ENCODE data around the gene ELMOD3. TPM values are rescaled to one million over a fixed set of nuclear protein-coding genes. Genes with fewer than 3 reads are reported as not detected.

The ELMOD3 gene
- total RNA-seq, 1 experiment from 2014 or later: 10.3 TPM

DNA sequence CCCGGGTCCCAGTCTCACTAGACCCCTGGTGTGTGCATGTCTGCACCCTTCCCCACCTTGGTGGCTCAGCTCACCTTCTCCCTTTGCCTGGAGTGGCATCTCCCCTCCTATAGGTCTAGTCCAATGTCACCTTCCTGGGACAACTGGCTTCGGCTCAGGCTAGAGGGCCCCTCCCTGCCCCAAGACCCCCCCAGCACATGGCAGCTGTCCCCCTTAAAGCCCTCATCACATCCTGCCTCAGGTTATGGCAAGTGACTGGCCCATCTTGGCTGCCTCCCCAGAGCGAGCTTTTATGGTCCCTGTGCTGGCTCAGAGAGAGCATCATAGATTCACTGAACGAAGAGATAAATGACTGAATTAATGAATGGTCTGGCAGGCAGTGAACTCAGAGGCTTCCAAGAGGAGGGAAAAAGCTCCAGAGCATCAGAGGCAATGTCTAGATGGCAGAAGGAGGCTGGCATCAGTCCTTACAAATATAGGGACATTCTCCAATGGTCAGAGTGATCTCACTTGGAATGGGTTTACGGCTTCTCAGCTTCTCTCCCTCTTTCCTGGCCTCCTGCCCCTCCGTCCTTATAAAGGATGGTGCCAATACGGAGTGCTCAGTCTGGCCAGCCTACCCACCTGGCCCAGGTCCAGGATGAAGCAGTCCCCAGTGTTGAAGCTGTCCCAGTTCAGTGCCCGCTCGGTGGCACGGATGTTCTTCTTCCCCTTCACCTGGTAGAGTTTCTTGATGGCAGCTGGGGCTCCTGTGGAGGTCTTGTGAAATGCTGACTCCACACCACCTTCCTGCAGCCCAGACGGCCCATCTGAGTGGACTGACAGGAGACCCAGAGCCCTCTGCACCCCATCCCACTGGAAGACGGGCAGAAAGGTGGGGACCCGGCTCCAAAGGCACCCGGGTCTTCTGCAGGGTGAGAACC lies 46.2 kb downstream of the ELMOD3 start:
- no peak overlapping the region for H3K4me3 Mint-ChIP-seq (ENCODE audit: unreplicated experiment)
- H3K9me3 ChIP-seq: peaks cover 13% of the 10 kb centered on the region
- peaks cover 8% of the 10 kb centered on the region; the same call in 1 of the 2 replicates for H3K4me1 ChIP-seq
- no peaks in the 10 kb centered on the region for H3K36me3 ChIP-seq (ENCODE audit: control insufficient read depth, insufficient read depth, low read length)
- H3K4me3 ChIP-seq (ENCODE audit: low read depth, low read length): no peak overlapping the region
- no peaks in the 10 kb centered on the region for H3K27me3 Mint-ChIP-seq (ENCODE audit: insufficient read depth, unreplicated experiment)
- H3K27ac Mint-ChIP-seq (ENCODE audit: unreplicated experiment): no peak overlapping the region
- H3K27me3 ChIP-seq (replicated peaks; ENCODE audit: control insufficient read depth, insufficient read depth, low read length): no peaks in the 10 kb centered on the region
- TF ChIP-seq, protein P1, sequence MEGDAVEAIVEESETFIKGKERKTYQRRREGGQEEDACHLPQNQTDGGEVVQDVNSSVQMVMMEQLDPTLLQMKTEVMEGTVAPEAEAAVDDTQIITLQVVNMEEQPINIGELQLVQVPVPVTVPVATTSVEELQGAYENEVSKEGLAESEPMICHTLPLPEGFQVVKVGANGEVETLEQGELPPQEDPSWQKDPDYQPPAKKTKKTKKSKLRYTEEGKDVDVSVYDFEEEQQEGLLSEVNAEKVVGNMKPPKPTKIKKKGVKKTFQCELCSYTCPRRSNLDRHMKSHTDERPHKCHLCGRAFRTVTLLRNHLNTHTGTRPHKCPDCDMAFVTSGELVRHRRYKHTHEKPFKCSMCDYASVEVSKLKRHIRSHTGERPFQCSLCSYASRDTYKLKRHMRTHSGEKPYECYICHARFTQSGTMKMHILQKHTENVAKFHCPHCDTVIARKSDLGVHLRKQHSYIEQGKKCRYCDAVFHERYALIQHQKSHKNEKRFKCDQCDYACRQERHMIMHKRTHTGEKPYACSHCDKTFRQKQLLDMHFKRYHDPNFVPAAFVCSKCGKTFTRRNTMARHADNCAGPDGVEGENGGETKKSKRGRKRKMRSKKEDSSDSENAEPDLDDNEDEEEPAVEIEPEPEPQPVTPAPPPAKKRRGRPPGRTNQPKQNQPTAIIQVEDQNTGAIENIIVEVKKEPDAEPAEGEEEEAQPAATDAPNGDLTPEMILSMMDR (IDR thresholded peaks at IDR 0.05; ENCODE audit: insufficient read depth in 1 of 2, low read depth in 1 of 2, low read length in 1 of 2, severe bottlenecking in 1 of 2, unreplicated experiment in 1 of 2): no peak
- no peak for DNase-seq
- intact Hi-C loops (cut with micrococcal nuclease; ENCODE audit: unreplicated experiment): no loop called here
- CTCF ChIA-PET: interaction anchor here (1.1 kb wide), 1 partner anchor 333 kb away, joined by 3 read pairs; no protein-coding TSS in a partner anchor
- BruUV-seq (replicated peaks): no TSS peak
- POLR2A ChIA-PET: no interaction called here
- peaks cover 21% of the 10 kb centered on the region for H3K9me3 Mint-ChIP-seq (ENCODE audit: unreplicated experiment)
- H3K4me1 Mint-ChIP-seq (ENCODE audit: low read depth, unreplicated experiment): peaks cover 7% of the 10 kb centered on the region
- no peaks in the 10 kb centered on the region for H3K36me3 Mint-ChIP-seq (ENCODE audit: insufficient read depth, unreplicated experiment)

DNA sequence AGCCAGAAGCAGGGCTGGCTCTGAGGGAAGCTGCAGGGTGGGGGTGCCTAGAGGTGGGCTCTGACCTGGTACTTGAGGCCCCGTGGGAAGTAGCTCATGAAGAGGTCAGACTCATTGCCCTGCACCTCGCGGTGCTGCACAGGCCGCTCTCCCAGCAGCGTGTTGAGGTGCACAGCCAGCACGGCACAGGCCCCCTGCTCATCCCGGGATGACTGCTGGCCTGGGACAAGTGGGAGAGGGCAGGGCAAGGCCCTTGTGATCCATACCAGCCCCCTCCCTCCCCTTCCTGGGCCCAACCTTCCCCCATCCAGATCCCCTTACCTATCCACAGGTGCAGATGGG lies 46.9 kb downstream of the ELMOD3 start:
- H3K4me3 ChIP-seq (ENCODE audit: low read depth, low read length): no peak overlapping the region
- H3K4me1 ChIP-seq: peaks cover 8% of the 10 kb centered on the region; the same call in 1 of the 2 replicates
- POLR2A ChIA-PET: no interaction called here
- H3K9me3 ChIP-seq: peaks cover 13% of the 10 kb centered on the region
- H3K27ac Mint-ChIP-seq (ENCODE audit: unreplicated experiment): no peak overlapping the region
- peaks cover 5% of the 10 kb centered on the region for H3K4me1 Mint-ChIP-seq (ENCODE audit: low read depth, unreplicated experiment)
- no peak overlapping the region for H3K4me3 Mint-ChIP-seq (ENCODE audit: unreplicated experiment)
- H3K9me3 Mint-ChIP-seq (ENCODE audit: unreplicated experiment): peaks cover 21% of the 10 kb centered on the region
- TF ChIP-seq, protein P1 (IDR thresholded peaks at IDR 0.05; ENCODE audit: insufficient read depth in 1 of 2, low read depth in 1 of 2, low read length in 1 of 2, severe bottlenecking in 1 of 2, unreplicated experiment in 1 of 2): no peak
- no peak for DNase-seq
- H3K27me3 ChIP-seq (replicated peaks; ENCODE audit: control insufficient read depth, insufficient read depth, low read length): no peaks in the 10 kb centered on the region
- CTCF ChIA-PET: no interaction called here
- H3K27me3 Mint-ChIP-seq (ENCODE audit: insufficient read depth, unreplicated experiment): no peaks in the 10 kb centered on the region
- H3K36me3 Mint-ChIP-seq (ENCODE audit: insufficient read depth, unreplicated experiment): no peaks in the 10 kb centered on the region
- BruUV-seq (replicated peaks): no TSS peak
- no peaks in the 10 kb centered on the region for H3K36me3 ChIP-seq (ENCODE audit: control insufficient read depth, insufficient read depth, low read length)
- intact Hi-C loops (cut with micrococcal nuclease; ENCODE audit: unreplicated experiment): no loop called here

DNA sequence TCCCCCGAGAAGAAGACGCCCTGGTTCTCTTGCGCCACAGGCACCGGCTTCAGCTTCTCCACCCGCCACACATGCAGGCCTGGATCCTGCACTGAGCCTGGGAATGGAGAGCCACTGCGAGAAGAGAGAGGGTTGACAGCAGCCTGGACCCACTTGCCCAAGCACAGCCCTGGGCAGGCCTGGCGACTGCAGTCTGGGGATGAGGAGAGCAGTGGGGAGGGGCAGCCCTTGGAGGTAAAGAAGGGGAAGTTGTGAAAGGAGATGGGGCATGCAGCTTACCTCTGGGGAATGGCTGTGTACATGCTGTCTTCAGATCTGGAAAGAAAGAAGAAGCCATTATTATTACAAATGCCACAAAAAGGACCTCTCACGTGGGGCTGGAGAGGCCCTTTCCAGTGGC lies 47.3 kb downstream of the ELMOD3 start:
- no peak overlapping the region for H3K4me3 ChIP-seq (ENCODE audit: low read depth, low read length)
- no peaks in the 10 kb centered on the region for H3K36me3 ChIP-seq (ENCODE audit: control insufficient read depth, insufficient read depth, low read length)
- Mint-ChIP-seq H3K27me3 (ENCODE audit: insufficient read depth, unreplicated experiment) (no peaks in the 10 kb centered on the region), H3K36me3 (ENCODE audit: insufficient read depth, unreplicated experiment) (no peaks in the 10 kb centered on the region), H3K4me3 (ENCODE audit: unreplicated experiment) (no peak overlapping the region), H3K9me3 (ENCODE audit: unreplicated experiment) (peaks cover 21% of the 10 kb centered on the region), H3K4me1 (ENCODE audit: low read depth, unreplicated experiment) (peaks cover under 1% of the 10 kb centered on the region), H3K27ac (ENCODE audit: unreplicated experiment) (no peak overlapping the region)
- intact Hi-C loops (cut with micrococcal nuclease; ENCODE audit: unreplicated experiment): no loop called here
- no peaks in the 10 kb centered on the region for H3K27me3 ChIP-seq (replicated peaks; ENCODE audit: control insufficient read depth, insufficient read depth, low read length)
- no peak for DNase-seq
- TF ChIP-seq, protein P1 (IDR thresholded peaks at IDR 0.05; ENCODE audit: insufficient read depth in 1 of 2, low read depth in 1 of 2, low read length in 1 of 2, severe bottlenecking in 1 of 2, unreplicated experiment in 1 of 2): no peak
- ChIA-PET CTCF (no interaction called here), POLR2A (no interaction called here)
- peaks cover 13% of the 10 kb centered on the region for H3K9me3 ChIP-seq
- no TSS peak for BruUV-seq (replicated peaks)
- H3K4me1 ChIP-seq: peaks cover 4% of the 10 kb centered on the region; the same call in 1 of the 2 replicates

All from Caco-2 (cell line).